ENCODE results near the gene NAP1L4. TPM values are rescaled to one million over a fixed set of nuclear protein-coding genes. Genes with fewer than 3 reads are reported as not detected.

The NAP1L4 gene
- total and polyA plus RNA-seq, 2 of the 4 experiments (the other 2 are of a cell fraction), result 71.5 to 80.7 TPM

GRCh38 chr11:2901854-2902783 is 90.0 kb downstream of the NAP1L4 start:
- intact Hi-C loops (cut with micrococcal nuclease), result no loop called here
- Histone ChIP-seq H2BK120ac (ENCODE audit: low read depth, low read length) (peak overlapping the region; percentile 93), H2AK5ac (ENCODE audit: low read depth, low read length) (peak overlapping the region; percentile 98), H2AK9ac (replicated peaks; ENCODE audit: low read depth, low read length, poor library complexity) (peak overlapping the region; percentile 97), H3K9ac (ENCODE audit: low read depth, low read length) (peak overlapping the region; percentile 80), H4K20me1 (ENCODE audit: insufficient read depth, low read length) (no peaks in the 10 kb centered on the region), H3K27me3 (ENCODE audit: control insufficient read depth, insufficient read depth, low read length) (no peaks in the 10 kb centered on the region), H2BK20ac (ENCODE audit: low read depth, low read length) (peak overlapping the region; percentile 72), H4K8ac (ENCODE audit: low read depth in 2 of 2, low read length in 2 of 2) (peak overlapping the region; percentile 90 to 97), H3K27ac (ENCODE audit: insufficient read depth, low read length) (peak overlapping the region; percentile 91), H3K9me3 (ENCODE audit: control insufficient read depth, insufficient read depth, low read length) (peaks cover under 1% of the 10 kb centered on the region; the same call in 1 of the 2 replicates), H2BK5ac (ENCODE audit: low read depth, low read length, poor library complexity, severe bottlenecking) (peak overlapping the region; percentile 90), H3K4me3 (ENCODE audit: insufficient read depth, low read depth, low read length) (peak overlapping the region; percentile 84), H3K18ac (ENCODE audit: low read depth, low read length) (peak overlapping the region; percentile 92), H3K56ac (ENCODE audit: extremely low read depth, insufficient read depth, low read length) (peak overlapping the region; percentile 71), H3K36me3 (ENCODE audit: control insufficient read depth, insufficient read depth, low read length) (no peaks in the 10 kb centered on the region; the same call in 1 of the 2 replicates), H4K91ac (ENCODE audit: insufficient read depth, low read depth, low read length) (peak overlapping the region; percentile 90), H2BK15ac (ENCODE audit: low read depth, low read length) (peak overlapping the region; percentile 56; the same call in 1 of the 3 replicates), H3K4ac (ENCODE audit: low read depth, low read length) (peak overlapping the region; percentile 100), H3K14ac (replicated peaks; ENCODE audit: low read depth, low read length) (peak overlapping the region; percentile 96), H3K79me1 (ENCODE audit: low read depth in 1 of 2, low read length in 2 of 2) (peaks cover 4 to 25% of the 10 kb centered on the region in 2 experiments; a peak in 2 of 4 replicates), H3K4me1 (ENCODE audit: control insufficient read depth, insufficient read depth, low read length) (peaks cover 27% of the 10 kb centered on the region), H3K4me2 (ENCODE audit: low read depth, low read length) (peak overlapping the region; percentile 93), H4K5ac (ENCODE audit: low read depth, low read length) (peak overlapping the region; percentile 90), H3K9me1 (ENCODE audit: insufficient read depth, low read length) (peaks cover 24% of the 10 kb centered on the region), H3K23ac (ENCODE audit: low read depth, low read length) (peak overlapping the region; percentile 93; the same call in 1 of the 2 replicates), H2AFZ (replicated peaks; ENCODE audit: low read length, poor library complexity) (peak overlapping the region; percentile 94)
- peak; percentile 89; the same call in 1 of the 2 replicates for TF ChIP-seq BHLHE40 (IDR thresholded peaks at IDR 0.05; ENCODE audit: low read depth, low read length)
- peak; percentile 45; the same call in 1 of the 2 replicates for TF ChIP-seq MAZ (IDR thresholded peaks at IDR 0.05; ENCODE audit: borderline replicate concordance, low read depth, low read length)
- no peak for TF ChIP-seq FOS (IDR thresholded peaks at IDR 0.05; ENCODE audit: low read depth, low read length)
- peak; percentile 69 for TF ChIP-seq CEBPB (IDR thresholded peaks at IDR 0.05; ENCODE audit: low read depth, low read length)
- no peak for TF ChIP-seq SMC3 (IDR thresholded peaks at IDR 0.05; ENCODE audit: low read depth, low read length)
- TF ChIP-seq RAD21 (IDR thresholded peaks at IDR 0.05; ENCODE audit: low read length), result no peak
- in situ Hi-C loops (cut with MboI; ENCODE audit: low sequenced_read_pairs), result no loop called here
- no TSS peak for BruUV-seq (replicated peaks)
- DNase-seq (peak; percentile 87), ATAC-seq (ENCODE audit: low read depth) (peak; percentile 91)
- 8% methylated on average over 21 of the region's 58 CpGs; no CpG with 5 or more reads in 1 of the 2 experiments for WGBS, 2 experiments (ENCODE audit: extremely low coverage in 2 of 2, insufficient read length in 1 of 2)
- ChIA-PET POLR2A (ENCODE audit: unreplicated experiment) (interaction anchor here (0.6 kb wide), 2 partner anchors 9 to 778 kb away, joined by 4 to 5 read pairs; no protein-coding TSS in a partner anchor), CTCF (no interaction called here)
- dilution Hi-C loops (cut with HindIII; ENCODE audit: low sequenced_read_pairs, unreplicated experiment), result no loop called here

All from IMR-90 (cell line).